Stimulated activated CD4-positive, alpha-beta T cell treated with anti-CD3 and anti-CD28 coated beads, Interleukin-4, amount 100 ng/mL, for 4 hours (primary cell): Measurements from ENCODE around the gene KIF2A.
A peak's percentile ranks its signal among the peaks of the same experiment; 100 is the strongest.

ENCODE experiments used
- DNase-seq, 2 experiments: peaks; one replicate each; pipeline ENCODE4 v3.0.0-alpha.2; 2020

The KIF2A gene

GRCh38 chr5:62305715-62306322 lies at the start of gene KIF2A:
KIF2A (plus strand) TSS chr5:62306206; CDS start chr5:62306473, 267 bp downstream.
- DNase-seq, result peak; percentile 90 to 93

- DNase-seq, result no peak
Measured at GRCh38 chr5:62257020-62257367, 49.0 kb upstream of the KIF2A start.

- DNase-seq, result no peak
Measured at GRCh38 chr5:62258654-62259053, 47.4 kb upstream of the KIF2A start.

- no peak for DNase-seq
Measured at GRCh38 chr5:62259699-62260250, 46.2 kb upstream of the KIF2A start.

- DNase-seq, result no peak
Measured at GRCh38 chr5:62260513-62260912, 45.5 kb upstream of the KIF2A start.

GRCh38 chr5:62263401-62263800 lies 42.6 kb upstream of the KIF2A start:
- no peak for DNase-seq

GRCh38 chr5:62265648-62266112 lies 40.3 kb upstream of the KIF2A start:
- DNase-seq, result no peak

- DNase-seq, result no peak
Measured at GRCh38 chr5:62266573-62266972, 39.4 kb upstream of the KIF2A start.

GRCh38 chr5:62268234-62268633 lies 37.8 kb upstream of the KIF2A start:
- DNase-seq, result no peak

GRCh38 chr5:62268792-62269191 lies 37.2 kb upstream of the KIF2A start:
- no peak for DNase-seq

GRCh38 chr5:62271370-62271769 lies 34.6 kb upstream of the KIF2A start:
- DNase-seq, result no peak

- DNase-seq, result no peak
Measured at GRCh38 chr5:62271870-62272269, 34.1 kb upstream of the KIF2A start.

- no peak for DNase-seq
Measured at GRCh38 chr5:62273687-62274086, 32.3 kb upstream of the KIF2A start.

GRCh38 chr5:62275581-62275980 lies 30.4 kb upstream of the KIF2A start:
- DNase-seq, result no peak

- no peak for DNase-seq
Measured at GRCh38 chr5:62281411-62281810, 24.6 kb upstream of the KIF2A start.

- DNase-seq, result no peak
Measured at GRCh38 chr5:62282064-62282463, 23.9 kb upstream of the KIF2A start.

GRCh38 chr5:62283005-62283404 lies 23.0 kb upstream of the KIF2A start:
- DNase-seq, result no peak

GRCh38 chr5:62283861-62284260 lies 22.1 kb upstream of the KIF2A start:
- DNase-seq, result no peak

GRCh38 chr5:62284946-62285891 lies 20.8 kb upstream of the KIF2A start:
- peak; percentile 44 to 51 for DNase-seq

- DNase-seq, result no peak
Measured at GRCh38 chr5:62286834-62287233, 19.2 kb upstream of the KIF2A start.

- DNase-seq, result no peak
Measured at GRCh38 chr5:62287237-62287636, 18.8 kb upstream of the KIF2A start.

GRCh38 chr5:62288118-62288517 lies 17.9 kb upstream of the KIF2A start:
- DNase-seq, result no peak

- no peak for DNase-seq
Measured at GRCh38 chr5:62289813-62290212, 16.2 kb upstream of the KIF2A start.

GRCh38 chr5:62291829-62292228 lies 14.2 kb upstream of the KIF2A start:
- DNase-seq, result peak; percentile 21 to 45
